GM18499 (cell line): Measurements from ENCODE around the gene PPP1R16B.
A peak's percentile ranks its signal among the peaks of the same experiment; 100 is the strongest.
"Not testable (repeated sequence)": the region's sequence is repeated elsewhere in the genome, so short reads cannot be mapped to it uniquely, and the experiment has no call there.

Source experiments
- ATAC-seq: cut with Tn5 transposase; IDR thresholded peaks from one replicate; pipeline ENCODE4 v1.9.1; 2021; ENCODE audit warnings: moderate number of reproducible peaks; ENCODE audit not compliant: insufficient read depth, unreplicated experiment

The PPP1R16B gene

GRCh38 chr20:38841570-38841969 is 36.1 kb downstream of the PPP1R16B start:
- no peak for ATAC-seq

DNA sequence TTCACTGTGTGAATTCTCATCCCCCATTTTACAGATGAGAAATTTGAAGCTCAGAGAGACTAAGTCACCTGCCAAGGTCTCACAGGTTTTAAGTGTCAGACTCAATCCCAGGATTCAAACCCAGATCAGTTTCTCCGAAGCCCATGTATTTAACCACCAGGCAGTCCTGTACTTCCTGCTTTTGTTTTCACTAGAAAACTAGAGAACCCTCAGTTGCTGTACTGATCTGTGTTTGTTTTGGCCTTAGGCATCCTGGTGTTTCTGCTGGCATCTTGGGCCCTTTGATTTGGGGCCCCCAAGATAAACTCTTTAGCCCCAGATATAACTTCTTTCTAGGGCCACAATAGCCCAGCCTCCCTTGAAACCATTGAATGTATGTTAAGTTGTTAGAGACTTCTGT is 36.5 kb downstream of the PPP1R16B start:
- peak; percentile 12 for ATAC-seq

- peak; percentile 85 for ATAC-seq
Observed at GRCh38 chr20:38842558-38842981, 37.1 kb downstream of the PPP1R16B start.

GRCh38 chr20:38843346-38843745 is 37.8 kb downstream of the PPP1R16B start:
- no peak for ATAC-seq

GRCh38 chr20:38844963-38845362 is 39.5 kb downstream of the PPP1R16B start:
- no peak for ATAC-seq

DNA sequence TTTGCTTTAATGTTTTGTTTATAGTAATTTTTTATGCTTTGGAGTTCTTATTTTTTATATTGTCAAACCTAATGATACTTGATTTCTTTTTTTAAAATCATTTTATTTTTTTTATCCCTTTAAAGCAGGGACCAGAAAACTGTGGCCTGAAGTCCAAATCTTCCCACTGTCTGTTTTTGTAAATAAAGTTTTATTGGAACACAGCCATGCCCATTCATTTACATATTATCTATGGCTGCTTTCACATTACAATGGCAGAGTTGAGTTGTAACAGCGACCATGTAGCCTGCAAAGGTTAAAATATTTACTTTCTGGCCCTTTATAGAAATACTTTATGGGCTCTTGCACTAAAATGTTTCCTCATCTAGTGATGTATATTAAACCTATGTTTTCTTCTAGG is 42.3 kb downstream of the PPP1R16B start:
- ATAC-seq = no peak

DNA sequence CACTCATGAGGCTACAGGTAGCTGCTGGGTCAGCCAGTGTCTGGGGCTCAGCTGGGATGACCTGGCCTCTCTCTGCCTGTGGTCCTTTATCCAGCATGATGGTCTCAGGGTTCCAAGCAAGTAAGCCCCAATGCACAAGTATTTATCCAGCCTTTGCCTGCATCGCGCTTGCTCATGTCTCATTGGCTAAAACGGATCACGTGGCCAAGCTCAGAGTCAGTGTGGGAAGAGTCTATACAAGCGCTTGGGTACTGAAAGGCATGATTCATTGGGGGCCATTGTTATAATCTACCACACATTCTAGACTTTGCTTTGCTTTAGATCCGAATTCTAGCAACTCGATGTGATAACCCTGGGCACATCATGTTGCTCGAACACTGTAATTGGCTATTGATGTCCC is 48.3 kb downstream of the PPP1R16B start:
- ATAC-seq = no peak

DNA sequence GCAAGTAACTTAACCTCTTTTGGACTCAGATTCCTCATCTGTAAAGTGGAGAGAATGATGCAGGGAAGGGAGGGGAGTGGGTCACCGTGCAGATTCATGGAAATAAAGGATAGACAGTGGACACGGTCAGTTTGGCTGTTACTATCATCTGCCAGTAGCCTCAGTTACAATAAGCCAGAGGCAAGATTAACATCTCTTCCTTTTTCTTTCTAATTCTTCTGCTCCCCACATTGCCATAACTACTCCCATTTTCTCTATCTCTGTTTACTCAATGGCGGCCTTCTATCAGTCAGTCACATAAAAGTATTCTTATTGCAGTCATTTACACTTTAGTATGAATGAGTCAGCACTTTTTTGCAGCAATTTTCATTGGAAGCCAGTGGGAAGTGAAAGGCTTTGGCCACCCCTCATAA is 49.2 kb downstream of the PPP1R16B start:
- no peak for ATAC-seq

DNA sequence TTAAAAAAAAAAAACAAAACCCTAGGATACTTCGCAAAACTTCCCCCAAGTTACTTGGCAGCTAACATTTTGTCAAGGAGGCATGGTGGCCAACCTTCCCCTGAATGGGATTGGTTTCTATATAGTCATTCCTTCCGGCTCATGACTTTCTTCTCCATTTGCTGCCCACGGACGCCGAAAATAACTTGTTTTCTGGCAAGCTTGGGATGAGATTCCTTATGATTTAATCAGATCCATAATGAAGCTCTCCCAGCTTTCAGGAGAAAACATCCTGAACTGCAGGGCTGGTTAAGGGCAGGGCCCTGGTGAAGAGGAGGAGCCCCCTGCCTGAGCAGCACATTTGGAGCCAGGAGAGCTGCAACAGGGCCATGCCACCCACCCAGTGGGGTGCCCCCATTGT is 49.9 kb downstream of the PPP1R16B start:
- no peak for ATAC-seq

GRCh38 chr20:38856570-38856969 is 51.1 kb downstream of the PPP1R16B start:
- no peak for ATAC-seq

GRCh38 chr20:38857703-38858102 is 52.2 kb downstream of the PPP1R16B start:
- no peak for ATAC-seq

DNA sequence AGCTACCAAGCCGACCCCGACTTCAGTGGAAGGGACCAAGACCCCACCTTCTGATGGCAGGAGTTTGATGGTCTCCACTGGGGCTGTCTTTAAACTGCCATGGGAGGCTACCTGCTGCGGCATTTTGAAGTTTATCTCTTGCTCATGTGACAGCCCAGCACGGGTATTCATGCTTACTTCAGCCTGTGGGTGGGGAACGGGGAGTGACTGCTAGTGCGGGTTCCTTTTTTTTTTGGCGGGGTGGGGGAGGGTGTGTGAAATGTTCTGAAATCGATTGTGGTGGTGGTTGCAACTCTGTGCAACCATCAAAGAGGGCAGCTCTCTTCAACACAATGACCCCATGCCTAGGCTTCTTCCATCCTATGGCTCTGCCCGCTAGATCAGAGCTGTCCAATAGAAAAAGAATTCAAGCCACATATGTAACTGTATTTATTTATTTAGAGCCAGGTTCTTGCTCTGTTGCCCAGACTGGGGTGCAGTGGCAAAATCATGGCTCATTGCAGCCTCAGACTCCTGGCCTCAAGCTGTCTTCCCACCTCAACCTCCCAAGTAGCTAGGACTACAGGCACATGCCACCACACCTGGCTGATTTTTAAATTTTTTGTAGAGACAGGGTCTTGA is 53.7 kb downstream of the PPP1R16B start:
- no peak for ATAC-seq

GRCh38 chr20:38859857-38860256 is 54.4 kb downstream of the PPP1R16B start:
- ATAC-seq = not testable (repeated sequence)

GRCh38 chr20:38861071-38861401 is 55.5 kb downstream of the PPP1R16B start:
- no peak for ATAC-seq

- ATAC-seq = no peak
Observed at GRCh38 chr20:38862226-38862625, 56.7 kb downstream of the PPP1R16B start.

GRCh38 chr20:38863024-38863851 is 57.7 kb downstream of the PPP1R16B start:
- ATAC-seq = peak; percentile 41

- no peak for ATAC-seq
Observed at GRCh38 chr20:38864662-38865061, 59.2 kb downstream of the PPP1R16B start.

DNA sequence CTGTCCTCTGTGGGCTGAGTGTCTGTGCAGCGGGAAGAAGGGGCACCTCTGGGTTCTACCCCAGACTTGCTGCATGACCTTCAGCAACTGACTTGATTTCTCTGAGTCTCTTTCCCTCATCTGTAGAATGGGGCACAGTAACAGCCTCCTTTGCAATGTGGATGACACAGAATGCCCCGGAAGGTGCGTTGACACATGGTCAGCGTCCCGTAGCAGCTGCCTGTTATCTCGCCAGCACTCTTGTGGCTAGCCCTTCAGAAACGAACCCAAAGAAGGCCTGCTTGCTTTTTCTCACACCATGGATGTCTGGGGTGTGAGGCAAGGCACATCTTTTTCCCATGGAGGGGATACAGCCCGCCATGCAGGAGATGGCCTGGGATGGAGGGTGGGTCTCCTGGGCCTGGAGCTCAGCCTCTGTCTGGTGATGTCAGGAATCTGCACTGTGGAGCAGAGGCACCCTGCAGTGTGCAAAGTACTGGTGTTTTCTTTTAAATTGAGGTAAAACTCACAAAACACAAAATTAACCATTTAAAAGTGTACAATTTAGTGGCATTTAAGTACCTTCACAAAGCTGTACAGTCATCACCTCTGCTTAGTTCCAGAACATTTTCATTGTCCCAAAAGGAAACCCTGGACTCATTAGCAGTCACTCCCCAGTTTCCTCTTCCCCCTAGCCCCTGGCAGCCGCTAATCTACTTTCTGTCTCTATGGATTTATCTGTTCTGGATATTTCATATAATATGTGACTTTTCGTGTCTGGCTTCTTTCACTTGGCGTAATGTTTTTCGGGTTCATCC is 61.0 kb downstream of the PPP1R16B start:
- no peak for ATAC-seq

GRCh38 chr20:38867062-38867359 is 61.5 kb downstream of the PPP1R16B start:
- no peak for ATAC-seq

DNA sequence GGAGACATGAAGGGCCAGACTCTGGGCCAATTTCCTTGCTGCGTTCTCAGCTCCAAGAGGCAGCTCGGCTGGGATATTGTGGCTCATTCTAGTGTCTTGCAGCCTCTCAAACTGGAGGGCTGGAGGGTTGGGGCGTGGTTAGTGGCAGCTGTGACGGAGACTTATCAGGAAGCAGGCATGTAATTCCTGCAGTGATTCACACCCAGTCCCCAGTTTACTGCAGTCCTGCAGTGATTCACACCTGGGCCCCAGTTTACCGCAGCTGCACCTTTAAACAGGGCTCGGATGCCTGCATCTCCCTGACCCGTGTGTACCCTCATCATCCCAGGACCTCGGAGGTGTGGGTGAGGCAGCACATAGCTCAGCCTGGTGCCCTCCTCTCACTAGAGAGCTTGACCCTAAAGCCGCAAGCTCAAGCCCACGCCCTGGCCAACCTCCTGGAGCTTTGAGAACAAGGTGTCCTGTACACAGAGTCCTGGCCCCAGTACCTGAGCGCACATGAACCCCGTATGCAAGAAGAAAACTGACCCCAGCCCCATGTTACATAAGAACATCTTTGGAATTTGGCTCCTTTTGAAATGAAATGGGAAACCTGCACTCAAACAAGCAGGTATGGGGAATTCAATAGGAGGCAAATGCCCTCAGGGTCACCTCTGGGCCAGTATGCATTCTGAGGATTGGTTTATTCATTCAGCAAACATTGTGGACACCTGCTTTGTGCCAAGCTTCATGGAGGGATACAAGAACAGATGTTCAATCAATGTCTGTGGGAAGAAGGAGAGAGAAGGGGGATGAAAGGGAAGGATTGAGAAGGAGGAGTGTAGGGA is 65.4 kb downstream of the PPP1R16B start:
- no peak for ATAC-seq

DNA sequence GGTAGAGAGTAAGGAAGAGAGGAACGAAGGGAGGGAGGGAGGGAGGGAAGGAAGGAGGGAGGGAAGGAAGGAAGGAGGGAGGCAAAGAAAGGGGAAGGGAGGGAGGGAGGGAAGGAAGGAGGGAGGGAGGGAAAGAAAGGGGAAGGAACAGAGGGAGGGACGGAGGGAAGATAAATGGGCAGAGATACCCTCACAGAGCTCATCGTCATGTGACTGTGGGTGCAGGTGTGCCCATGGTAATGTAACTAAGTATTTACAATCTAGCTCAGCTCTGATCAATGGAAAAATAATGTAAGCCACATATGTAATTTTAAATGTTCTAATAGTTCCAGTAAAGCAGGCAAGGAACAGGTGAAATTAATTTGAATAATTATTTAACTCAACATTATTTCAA is 66.1 kb downstream of the PPP1R16B start:
- ATAC-seq = no peak
